ENCODE data around the gene SMIM22.

The SMIM22 gene

DNA sequence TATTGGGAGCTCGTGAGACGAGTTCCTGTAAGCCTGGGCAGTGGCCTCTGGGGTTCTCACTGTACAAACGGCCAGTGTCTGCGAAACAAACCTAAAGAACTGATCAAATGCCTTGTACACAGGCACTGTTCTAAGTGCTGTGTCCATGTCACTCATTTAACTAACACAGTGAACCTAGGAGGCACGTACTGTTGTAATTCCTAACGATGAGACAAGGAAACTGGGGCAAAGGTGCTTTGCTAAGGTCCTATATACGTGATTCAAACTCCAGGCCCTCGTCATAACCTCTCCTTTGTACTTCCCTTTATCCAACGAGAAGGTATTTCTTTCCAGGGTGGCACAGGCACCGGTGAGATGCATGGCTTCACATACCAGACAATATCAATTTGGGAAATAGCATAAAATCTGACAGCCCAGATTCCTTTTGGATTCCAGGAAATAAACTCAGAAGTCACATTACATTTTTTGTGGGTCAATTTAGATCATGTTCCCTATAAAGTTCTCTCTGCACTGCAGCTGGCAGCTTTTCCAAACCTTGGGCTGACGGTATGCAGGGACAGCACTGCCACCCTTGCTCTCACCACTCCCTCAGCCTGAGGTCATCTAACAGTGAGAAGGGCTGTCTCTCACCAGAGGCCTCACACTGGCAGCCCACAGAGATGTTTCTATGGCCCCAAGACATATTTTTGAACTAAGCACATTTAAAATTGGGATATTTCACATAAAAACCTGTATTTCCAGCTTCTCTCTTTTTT lies 33.6 kb downstream of the SMIM22 start:
- DNase-seq: no peak

DNA sequence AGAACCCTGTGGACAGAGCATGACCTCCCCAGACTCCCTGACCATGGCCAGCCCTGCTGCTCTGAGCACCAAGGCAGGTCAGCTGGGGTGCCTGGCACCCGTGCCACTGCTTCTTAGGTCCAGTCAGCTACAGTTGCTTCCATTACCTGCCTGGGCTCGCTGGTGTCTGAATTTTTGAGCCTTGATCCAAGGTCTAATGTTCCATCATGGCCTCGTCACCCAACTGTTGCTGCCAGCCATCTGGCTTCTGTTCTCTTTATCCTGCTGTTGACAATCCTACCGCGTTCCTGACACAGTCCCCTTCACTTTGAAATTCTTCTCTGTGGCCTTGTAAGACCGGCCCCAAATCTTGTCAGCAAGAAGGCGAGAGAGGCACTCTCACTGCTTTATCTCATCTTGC lies 35.2 kb downstream of the SMIM22 start:
- DNase-seq: no peak

DNA sequence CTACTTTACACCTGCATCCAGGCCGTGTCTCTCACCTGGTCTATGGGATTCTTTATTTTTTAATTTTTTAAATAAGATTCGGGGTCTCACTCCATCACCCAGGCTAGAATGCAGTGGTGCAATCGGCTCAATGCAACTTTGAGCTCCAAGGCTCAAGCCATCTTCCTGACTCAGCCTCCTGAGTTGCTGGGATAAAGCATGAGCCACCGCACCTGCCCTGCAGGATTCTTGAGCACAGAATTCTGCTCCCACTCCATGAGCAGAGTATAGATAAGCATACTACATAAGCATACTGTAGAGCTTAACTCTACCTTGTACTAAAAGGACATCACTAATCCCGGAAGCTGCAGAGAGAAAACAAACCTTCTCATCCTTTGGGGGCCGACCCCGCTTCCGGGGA lies 36.4 kb downstream of the SMIM22 start:
- DNase-seq: no peak

DNA sequence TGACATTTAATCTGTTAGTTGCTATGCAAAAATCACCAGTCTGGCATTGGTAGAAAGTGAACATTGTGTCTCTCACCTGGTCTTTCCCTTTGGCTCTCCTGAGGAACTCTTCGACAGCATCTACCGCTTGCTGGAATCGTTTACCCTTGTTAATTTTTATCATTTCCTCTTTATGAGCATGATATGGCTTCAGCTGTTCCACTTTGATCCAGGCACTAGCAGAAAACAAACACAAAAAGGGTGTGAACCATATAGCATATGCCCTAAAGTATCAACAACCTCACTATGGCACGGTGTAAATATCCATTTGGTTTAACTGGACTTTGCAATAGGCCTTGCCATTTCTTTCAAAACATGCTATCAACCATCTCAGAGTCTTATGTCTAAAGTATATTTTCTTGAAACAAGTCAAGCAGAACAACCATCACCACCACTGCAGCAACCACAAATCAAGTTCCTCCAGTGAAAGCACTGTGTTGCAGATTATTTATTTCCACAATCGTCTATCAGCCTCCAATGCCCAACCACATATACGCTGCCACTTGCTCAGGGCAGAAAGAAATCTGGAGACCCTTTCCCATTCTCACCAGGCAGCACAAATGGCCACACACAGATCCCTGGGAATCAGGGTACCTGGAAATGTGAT lies 37.7 kb downstream of the SMIM22 start:
- no peak for DNase-seq

DNA sequence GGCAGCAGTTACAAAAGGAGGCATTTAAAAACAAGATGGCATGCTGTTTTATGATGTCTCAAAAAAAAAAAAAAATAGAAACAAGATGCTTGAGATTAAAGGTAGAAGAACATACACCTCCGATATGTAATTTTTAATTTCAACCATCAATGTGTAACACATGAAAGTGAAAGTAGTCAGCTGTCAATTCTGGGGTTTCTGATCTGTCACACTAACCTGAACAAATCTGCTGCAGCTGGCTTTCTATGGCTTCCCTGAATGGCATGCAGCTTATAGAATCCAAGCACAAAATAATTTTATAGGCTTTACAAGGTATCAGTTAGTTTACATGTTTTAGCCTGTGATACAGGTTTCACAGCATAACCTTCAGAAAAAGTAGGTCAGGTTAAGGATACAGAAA lies 38.4 kb downstream of the SMIM22 start:
- DNase-seq: no peak

DNA sequence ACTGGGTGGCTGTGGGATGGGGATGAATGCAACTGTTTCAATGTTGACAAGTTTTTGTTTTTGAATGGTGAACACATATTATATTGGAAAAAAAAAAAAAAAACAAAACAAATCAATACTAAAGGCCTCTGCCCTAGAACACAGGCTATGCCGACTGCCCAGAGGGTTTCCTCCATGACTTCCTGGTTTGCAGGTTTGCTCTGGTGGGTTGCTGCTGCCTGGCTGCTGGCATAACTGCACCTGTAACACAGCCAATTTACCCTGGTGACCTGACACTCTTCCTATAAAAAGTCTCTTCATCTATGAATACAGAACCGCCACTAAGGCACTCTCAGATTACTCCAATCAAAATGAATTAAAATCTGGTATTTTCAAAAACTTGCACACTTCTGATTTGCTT lies 41.6 kb downstream of the SMIM22 start:
- no peak for DNase-seq

DNA sequence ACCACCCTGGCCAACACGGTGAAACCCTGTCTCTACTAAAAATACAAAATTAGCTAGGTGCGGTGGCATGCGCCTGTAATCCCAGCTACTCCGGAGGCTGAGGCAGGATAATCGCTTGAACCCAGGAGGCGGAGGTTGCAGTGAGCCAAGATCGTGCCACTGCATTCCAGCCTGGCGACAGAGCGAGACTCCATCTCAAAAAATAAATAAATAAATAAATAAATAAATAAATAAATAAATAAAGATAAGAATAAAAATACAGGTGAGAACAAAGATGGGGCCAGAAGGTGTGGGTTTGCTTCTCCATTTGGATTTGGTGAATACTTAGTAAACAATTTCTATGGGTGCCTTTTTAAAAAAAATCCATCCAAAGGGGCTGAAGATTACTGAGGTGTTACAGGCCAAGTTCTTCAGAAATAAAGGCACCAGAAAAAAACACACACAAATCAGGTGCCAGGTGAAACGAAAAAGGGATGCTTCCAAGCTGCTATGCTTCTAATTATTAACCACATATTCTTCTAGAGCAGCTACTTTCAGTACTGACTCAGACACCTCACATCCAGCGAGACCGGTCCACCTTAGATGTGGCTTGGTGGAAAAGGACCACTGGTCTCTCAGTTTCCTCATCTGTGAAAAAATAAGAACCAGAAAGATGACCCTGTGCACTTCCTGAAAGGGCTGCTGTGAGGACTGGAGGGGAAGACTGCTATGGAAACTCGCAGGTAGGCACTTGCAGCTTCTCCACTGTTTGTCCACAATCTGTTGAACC lies 42.7 kb downstream of the SMIM22 start:
- no peak for DNase-seq

DNA sequence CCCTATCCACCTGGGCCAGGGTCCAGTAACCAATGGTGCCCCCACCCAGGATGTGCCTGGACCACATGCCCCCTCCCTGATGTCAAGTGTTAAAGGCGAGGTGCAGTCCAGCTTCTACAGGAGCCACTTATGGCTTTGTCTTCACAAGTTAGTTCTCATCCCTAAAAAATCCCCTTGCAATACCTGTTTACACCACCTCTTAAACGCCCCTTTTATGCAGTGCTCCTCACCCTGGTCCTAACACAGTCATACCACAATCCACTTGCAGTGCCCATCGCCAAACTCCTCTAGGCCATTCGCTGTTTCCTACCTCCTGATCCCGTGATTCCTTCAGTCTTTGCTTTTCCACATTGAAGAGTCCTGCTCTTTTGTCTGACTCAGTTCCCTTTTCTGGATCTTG lies 44.8 kb downstream of the SMIM22 start:
- DNase-seq: no peak

DNA sequence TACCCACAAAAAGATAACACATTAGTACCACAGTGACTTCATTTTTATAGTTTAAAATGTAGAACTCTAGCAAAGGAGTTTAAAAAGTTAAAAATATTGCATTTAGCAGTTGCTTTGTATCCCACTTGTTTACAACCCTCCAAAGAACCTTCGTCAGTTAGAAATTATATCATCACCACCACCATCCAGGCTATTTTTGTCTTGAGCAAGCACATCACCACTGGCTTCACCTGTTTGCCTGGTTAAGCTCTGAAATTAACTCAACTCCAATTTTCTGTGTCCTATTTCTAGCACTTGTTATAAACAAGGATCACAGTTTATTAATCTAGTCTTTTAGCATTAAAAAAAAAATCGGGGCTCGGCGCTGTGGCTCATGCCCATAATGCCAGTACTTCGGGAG lies 45.8 kb downstream of the SMIM22 start:
- no peak for DNase-seq
